ENCODE data around the gene SNX21.

The SNX21 gene

DNA sequence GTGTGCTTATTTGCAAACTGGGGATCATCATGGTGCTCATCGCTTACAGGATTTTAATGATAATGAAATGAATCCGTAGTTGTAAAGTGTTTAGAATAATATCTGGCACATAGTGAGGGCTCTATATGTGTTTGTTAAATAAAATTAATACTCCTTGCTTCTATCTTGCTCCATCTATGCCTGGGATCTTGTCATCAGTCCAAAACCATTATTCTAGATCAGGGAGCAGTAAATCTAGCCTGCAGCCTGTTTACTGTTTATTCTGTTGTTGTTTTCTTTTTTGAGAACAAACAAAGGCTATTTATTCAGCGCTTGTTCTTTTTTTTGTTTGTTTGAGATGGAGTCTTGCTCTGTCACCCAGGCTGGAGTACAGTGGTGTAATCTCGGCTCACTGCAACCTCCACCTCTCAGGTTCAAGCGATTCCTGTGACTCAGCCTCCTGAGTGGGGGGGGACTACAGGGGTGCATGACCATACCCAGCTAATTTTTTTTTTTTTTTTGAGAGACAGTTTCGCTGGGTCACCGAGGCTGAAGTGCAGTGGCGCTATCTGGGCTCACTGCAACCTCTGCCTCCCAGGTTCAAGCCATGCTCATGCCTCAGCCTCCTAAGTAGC lies 15.5 kb downstream of the SNX21 start:
- DNase-seq (ENCODE audit: low read depth, low spot score): no peak
- TF ChIP-seq, protein P1, sequence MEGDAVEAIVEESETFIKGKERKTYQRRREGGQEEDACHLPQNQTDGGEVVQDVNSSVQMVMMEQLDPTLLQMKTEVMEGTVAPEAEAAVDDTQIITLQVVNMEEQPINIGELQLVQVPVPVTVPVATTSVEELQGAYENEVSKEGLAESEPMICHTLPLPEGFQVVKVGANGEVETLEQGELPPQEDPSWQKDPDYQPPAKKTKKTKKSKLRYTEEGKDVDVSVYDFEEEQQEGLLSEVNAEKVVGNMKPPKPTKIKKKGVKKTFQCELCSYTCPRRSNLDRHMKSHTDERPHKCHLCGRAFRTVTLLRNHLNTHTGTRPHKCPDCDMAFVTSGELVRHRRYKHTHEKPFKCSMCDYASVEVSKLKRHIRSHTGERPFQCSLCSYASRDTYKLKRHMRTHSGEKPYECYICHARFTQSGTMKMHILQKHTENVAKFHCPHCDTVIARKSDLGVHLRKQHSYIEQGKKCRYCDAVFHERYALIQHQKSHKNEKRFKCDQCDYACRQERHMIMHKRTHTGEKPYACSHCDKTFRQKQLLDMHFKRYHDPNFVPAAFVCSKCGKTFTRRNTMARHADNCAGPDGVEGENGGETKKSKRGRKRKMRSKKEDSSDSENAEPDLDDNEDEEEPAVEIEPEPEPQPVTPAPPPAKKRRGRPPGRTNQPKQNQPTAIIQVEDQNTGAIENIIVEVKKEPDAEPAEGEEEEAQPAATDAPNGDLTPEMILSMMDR (IDR thresholded peaks at IDR 0.05; ENCODE audit: low read depth, low read length): no peak
- no peak overlapping the region for H3K4me3 ChIP-seq (ENCODE audit: low read depth, low read length)
- in situ Hi-C loops (cut with HindIII; ENCODE audit: low sequenced_read_pairs): no loop called here

DNA sequence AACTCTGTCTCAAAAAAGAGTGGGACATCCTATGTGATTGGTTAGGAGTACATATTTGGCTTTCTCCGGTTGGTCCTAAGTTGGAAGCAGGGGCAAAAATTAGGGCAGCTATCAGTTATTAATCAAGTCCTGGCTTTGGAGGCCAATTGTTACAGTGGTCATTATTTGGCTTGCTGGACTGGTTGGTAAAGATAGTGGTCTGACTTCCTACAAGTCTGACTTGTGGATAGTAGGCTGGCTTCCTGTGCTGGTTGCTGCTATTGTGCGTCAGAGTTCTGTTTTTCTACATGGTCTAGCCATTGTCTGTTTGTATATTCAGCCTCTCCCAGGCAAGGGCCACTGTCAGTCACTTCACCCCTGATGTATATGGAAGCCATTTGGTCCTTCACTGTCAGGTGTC lies 16.6 kb downstream of the SNX21 start:
- in situ Hi-C loops (cut with HindIII; ENCODE audit: low sequenced_read_pairs): no loop called here
- TF ChIP-seq, protein P1 (IDR thresholded peaks at IDR 0.05; ENCODE audit: low read depth, low read length): no peak

DNA sequence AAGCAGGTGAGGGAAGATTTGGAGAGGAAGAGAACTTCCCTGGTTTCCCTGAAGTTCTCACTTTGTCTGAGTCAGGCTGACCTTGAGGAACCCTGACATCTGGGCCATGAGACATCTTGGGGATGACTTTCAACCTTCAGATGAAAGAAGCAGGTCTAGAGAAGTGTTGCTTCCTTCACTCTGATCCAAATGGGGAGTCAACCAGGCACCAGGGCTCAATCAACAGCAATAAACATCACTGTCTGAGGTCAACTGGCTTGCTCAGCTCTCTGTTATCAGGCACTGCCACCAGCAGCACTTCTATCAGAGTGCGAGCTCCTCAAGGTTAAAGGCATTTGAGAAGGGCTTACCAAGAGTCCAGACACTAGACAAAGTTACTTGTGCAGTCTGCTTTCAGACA lies 17.3 kb downstream of the SNX21 start:
- no peak overlapping the region for H3K4me3 ChIP-seq (ENCODE audit: low read depth, low read length)
- in situ Hi-C loops (cut with HindIII; ENCODE audit: low sequenced_read_pairs): no loop called here
- TF ChIP-seq, protein P1 (IDR thresholded peaks at IDR 0.05; ENCODE audit: low read depth, low read length): no peak
- DNase-seq (ENCODE audit: low read depth, low spot score): no peak

More for the DNA sequence above, 16.6 kb downstream of the SNX21 start:
- no peak overlapping the region for H3K4me3 ChIP-seq (ENCODE audit: low read depth, low read length)
- no peak for DNase-seq (ENCODE audit: low read depth, low spot score)

DNA sequence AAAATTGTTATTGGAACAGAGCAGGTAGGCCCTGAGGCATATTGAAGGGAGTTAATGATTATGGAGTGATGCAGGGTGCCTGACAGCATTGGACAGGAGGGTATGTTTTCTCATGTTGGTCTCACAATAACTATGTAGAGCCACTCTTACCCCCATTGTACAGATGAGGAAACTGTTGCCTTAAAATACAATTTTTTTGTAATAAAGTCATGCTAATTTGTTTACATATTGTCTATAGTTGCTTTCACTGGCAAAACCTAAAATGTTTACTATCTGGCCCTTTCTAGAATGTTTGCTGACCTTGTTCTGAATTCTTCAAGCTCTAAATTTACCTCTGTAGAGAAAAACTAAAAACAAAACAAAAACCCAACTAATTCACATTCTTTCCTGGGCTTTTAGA lies 17.9 kb downstream of the SNX21 start:
- in situ Hi-C loops (cut with HindIII; ENCODE audit: low sequenced_read_pairs): no loop called here
- H3K4me3 ChIP-seq (ENCODE audit: low read depth, low read length): no peak overlapping the region
- TF ChIP-seq, protein P1 (IDR thresholded peaks at IDR 0.05; ENCODE audit: low read depth, low read length): no peak
- no peak for DNase-seq (ENCODE audit: low read depth, low spot score)

DNA sequence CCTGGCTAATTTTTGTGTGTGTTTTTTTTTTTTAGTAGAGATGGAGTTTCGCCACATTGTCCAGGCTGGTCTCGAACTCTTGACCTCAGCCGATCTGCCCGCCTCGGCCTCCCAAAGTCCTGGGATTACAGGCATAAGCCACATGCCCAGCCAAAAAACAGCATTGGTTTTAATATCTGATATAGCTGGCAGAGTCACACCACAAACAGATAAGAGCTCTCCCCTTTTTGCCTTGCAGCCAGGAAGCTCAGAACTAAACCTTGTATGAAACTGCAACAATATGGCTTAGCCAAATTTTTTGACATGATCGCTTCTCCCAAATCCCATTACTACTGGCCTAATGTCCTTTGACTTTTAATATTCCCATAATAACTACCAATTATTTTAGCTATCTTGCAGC lies 18.7 kb downstream of the SNX21 start:
- in situ Hi-C loops (cut with HindIII; ENCODE audit: low sequenced_read_pairs): no loop called here

DNA sequence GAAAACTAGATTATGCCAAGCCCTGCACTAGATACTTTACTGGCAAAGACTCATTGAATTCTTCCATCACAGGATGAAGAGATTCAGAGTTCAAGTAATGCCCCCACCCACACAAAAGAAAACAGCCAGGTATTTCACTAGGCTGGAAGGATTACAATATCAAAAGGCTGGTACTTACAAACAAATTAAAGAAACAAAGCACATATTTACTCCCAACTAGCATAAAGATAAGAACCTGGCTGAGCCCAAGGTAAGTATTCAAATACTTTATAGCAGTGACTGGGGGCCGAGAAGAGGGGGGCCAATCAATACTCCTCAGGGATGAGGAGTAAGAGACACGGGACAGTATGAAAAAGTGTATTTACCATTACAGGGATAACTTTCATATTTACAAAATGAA lies 19.9 kb downstream of the SNX21 start:
- no peak overlapping the region for H3K4me3 ChIP-seq (ENCODE audit: low read depth, low read length)
- TF ChIP-seq, protein P1 (IDR thresholded peaks at IDR 0.05; ENCODE audit: low read depth, low read length): no peak
- in situ Hi-C loops (cut with HindIII; ENCODE audit: low sequenced_read_pairs): no loop called here
- DNase-seq (ENCODE audit: low read depth, low spot score): no peak

More for the DNA sequence above, 18.7 kb downstream of the SNX21 start:
- no peak for DNase-seq (ENCODE audit: low read depth, low spot score)
- TF ChIP-seq, protein P1 (IDR thresholded peaks at IDR 0.05; ENCODE audit: low read depth, low read length): no peak
- no peak overlapping the region for H3K4me3 ChIP-seq (ENCODE audit: low read depth, low read length)
